GM19397 (cell line): ENCODE data around the gene TBX21.

ENCODE experiments used
- ATAC-seq: cut with Tn5 transposase; IDR thresholded peaks from one replicate; pipeline ENCODE4 v1.9.1; 2021; ENCODE audit warnings: mild to moderate bottlenecking, moderate library complexity; ENCODE audit not compliant: unreplicated experiment

TBX21 gene

DNA sequence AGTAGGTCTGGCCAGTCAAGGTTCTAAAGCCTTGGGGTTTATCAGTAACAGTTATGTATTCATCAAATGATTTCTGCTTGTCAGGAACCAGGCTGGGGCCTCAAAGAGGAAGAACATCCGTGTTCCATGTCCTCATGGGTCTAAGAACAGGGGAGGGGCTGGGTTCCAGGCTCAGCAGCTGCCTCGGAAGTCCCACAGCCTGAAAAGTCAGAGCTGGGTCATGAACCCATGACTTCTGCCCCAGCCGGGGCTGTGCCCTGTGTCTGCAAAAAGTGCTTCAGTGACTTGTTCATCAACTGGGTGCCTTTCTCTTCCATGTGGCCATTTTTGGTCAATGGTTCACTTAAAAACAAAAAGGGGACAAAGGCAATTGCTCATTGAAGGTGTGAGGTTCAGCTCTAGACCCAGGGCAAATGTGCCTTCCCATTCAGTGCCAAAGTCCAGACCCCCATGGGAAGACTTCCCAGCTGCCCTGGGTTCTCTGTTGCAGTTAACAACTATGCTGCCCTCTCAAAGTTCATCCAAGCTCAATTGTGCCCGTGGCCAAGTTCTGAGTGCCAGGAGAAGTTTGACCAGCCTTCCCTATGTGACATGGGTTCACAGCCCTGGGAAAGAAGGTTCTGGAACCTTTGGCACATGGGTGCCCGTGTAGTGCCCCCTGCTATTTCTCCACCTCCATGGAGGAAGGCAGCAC lies 20.6 kb upstream of the TBX21 start:
- ATAC-seq = no peak

DNA sequence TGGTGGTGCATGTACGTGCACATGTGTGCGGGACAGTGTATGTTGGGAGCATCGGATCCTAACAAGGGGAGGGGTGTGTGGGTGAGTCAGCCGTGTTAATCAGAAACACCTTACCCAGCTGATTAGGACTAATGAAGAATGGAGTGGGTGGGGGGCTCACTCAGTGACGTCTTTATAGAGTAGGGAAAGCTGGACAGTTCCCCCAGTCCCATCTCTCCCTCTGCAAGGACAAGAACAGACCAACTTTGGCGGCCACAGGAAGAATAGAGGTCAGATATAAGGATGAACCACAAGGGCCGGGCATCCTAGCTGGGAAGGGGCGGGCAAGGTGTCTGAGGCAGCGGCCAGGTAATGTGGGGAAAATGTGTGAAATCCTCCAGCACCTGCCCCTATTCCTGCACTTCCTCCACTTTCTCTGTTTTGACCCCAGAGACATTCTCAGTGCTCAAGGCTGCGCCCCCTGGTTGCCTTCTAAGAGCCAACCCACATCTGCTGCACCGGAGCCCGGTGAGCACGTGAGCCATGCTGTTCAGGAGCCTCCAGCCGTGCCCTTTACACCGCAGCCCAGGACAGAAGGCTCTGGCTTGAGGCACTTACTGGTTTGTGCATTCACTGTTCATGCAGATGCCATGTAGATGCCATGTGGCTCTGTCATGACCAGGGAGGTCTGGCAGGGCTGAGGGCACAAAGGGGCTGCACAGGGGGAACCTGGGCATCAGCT lies 18.9 kb upstream of the TBX21 start:
- ATAC-seq = no peak

DNA sequence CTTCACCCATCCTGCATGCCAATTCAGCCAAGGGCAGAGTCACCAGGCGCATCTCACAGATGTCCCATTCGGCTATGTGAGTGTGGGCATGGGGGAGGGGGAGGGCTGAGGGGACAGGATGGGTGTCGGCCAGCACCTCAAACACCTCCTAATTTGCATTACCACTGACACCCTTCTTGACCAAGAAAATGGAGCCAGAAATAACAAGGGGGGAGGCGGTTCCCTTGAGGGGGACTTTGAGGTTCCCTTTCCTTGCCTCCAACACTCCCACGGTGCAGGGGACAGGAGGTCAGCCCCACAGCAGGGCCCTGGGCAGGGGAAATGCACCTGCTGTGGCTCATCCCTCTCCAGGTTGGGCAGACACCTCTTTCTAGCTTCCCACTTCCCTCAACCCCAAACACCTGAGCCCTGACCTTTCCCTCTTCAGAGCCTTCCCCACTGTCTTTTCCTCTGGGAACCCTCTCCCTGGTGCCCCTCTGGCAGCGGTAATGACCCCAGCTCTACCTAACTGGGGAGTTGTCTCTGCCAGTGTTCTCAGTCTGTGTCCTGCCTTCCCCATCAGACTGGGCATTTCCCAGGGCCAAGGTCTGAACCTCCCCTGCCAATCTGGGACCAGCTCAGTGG lies 18.2 kb upstream of the TBX21 start:
- no peak for ATAC-seq

DNA sequence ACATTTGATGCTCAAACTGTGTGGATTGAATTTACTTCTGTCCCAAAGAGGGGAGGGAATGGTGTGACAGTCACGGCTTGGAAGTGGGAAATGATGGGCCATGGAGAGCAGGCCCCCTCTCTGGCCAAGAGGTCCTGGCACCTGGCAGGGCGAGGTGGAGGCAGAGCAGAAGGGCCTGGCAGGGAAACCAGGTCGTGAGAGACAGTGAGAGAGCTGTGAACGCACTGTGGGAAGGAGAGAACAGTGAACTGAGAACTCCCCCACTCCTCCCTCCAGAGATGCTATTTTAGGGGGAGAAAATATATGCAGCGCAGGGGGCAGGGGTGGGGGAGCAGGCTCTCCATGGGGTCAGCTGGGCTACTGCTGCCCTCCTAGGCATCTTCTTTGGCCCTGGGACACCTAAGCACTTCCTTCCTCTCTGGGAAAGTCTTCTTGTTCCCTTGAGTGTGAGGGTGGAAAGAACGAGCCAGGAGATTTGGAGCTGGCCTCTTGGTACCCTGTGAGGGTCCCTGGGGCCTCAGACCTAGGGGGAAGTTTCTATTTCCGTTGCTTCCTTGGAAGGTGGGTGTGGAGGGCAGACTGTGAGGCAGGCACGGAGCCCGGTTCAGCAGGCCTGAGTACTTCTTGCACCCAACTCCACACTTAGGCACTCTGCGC lies 17.2 kb upstream of the TBX21 start:
- ATAC-seq = no peak

DNA sequence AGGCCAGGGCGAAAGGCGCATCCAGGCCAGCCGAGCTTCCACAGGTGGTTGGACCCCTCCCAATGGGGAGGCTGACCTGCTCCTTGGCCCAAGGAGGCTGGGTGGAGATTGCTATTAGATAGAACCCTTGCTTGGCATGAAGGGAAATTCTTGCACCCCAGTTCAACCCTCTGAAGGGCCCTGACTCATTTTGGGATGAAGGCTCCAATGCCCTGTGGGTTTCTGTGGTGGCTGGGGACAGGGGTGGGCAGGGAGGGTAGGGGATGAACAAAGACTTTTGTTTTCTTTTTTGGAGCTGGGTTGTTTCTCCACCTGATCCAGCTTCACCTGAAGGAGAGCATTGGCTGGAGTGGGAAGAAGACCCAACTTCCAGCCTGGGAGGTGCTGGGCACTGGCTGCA lies 16.7 kb upstream of the TBX21 start:
- ATAC-seq = no peak

DNA sequence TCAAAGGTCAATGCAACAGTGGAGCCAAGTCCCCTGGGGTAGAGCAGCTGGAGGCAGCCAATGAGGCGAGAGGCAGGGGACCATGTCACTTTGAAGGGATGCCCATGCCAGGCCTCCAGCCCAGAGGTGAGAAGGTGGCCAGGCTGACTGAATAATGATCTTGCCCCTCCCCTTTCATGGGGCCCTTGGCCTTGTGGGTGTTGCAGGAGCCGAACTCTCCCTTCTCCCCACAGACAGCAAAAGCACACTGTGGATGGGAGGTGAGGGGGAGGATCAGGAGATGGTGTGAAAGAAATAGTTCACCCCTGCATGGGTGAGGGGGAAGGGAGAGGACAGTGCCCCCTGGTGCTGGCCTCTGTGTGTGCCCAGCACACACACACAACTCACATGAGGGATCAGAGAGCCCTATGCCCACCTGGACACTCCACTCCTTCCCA lies 15.8 kb upstream of the TBX21 start:
- ATAC-seq = no peak

DNA sequence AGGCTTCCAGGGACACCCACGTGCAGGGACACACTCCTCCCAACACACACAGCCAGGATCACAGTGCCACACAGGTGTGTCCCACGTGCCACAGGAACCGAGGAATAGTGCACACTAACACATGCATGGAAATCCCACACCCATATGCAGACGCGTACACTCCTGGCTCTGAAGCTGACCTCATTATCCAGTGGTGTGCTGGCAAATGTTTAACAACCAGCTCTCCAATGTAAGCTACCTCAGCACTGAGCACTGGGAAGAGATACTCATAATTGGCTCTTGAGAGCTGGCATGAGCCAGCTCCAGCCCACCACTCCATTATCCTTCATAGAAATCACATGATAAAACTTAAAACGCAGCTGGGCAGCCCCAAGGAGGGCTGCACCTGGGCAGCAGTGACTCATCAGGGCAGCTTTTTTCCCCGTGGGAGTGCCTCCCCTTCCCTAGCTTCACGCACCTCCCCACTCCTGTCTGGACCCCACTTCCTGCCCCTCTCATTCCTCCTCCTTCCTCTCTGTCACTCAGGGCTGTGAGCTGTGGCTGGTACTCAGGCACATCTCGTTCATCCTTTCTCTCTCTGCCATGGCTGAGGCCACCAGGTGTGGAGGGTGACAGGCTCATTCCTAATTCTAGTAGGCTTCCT lies 14.9 kb upstream of the TBX21 start:
- ATAC-seq = no peak

DNA sequence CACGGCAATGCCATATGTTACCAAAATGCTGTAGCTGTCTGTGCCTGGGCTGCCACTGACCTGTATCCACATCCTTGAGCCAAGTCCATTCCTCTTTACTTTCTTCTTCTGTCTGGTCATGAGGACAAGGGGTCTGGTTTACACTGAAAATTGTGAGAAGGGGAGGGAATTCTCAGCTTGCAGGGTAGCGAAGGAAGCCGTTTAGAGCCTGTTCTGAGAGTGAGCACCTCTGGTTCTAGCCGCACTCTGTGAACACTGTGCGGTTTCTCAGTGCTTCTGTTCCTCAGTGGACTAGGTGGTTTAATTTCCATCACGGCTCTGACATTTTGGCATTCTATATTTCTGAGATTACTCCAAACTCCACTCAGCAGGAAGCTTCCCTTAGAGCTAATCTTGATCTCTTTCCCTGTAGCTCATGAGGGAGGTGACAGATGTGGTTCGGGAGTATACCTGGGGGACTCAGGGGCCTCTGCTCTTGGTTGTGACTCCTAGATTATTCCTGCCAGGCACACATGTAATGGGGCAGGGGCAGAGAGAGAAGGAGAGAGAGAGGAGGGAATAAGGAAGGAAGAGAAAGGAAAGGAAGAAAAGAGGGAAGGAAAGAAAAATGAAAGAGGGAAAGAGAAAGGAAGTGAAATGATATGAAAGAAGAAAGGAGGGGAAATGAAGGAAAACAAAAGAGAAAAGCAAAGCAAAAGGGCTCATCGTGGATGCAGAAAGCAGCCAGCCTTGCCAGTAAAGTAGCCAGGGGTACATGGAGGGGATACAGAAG lies 14.2 kb upstream of the TBX21 start:
- no peak for ATAC-seq

DNA sequence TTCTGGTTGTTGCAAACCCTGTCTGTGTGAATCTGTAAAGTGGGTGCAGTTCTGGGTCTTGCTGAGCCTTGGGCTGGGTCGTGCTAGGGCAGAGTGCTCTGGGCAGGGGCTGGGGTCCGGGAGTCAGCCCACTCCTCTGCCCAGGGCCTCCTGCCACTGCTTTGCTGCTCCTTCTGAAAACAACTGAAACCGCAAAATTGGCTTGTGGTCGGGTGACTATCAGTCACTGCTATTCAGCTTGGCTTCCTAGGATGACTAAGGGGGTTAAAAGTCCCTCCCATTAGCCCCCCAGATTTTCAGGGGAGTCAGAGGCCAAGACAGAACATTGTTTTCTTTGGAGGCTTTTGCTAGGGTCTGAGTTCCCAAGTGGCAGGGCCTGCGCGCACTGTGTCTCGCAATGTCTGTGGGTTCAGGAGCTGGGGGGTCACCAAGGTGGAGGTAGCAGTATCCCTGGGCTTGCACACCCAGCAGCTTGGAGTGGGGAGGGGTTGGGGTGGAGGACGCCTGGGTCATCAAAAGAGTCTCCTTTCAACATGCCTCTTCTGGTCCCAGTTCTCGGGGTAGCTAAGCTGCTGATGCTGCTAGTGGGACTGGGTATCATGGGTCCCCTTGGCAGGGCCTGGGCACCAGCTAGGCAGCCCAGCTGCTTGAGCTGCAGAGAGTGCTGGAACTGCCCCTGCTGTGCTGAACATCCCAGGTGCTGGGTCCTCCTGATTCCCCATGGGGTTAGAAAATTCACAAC lies 13.5 kb upstream of the TBX21 start:
- no peak for ATAC-seq

DNA sequence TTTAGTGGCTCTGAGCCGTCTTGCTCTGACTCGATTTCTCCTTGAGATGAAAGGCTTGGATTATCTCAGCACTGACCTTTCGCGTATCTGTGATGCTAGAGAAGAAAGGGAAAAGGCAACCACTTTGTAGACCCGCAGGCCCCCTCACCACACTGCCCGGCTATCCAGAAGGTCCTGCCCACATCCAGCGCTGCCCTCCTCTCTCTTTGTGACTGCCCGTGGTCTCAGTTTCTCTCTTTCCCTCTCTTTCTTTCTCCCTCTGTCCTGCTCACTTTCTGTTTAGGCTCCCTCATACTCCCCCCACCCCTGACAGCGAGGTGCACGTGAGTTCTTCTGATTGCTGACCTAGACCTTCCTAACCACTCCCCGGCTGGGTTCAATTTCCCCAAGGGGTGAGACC lies 12.8 kb upstream of the TBX21 start:
- no peak for ATAC-seq

DNA sequence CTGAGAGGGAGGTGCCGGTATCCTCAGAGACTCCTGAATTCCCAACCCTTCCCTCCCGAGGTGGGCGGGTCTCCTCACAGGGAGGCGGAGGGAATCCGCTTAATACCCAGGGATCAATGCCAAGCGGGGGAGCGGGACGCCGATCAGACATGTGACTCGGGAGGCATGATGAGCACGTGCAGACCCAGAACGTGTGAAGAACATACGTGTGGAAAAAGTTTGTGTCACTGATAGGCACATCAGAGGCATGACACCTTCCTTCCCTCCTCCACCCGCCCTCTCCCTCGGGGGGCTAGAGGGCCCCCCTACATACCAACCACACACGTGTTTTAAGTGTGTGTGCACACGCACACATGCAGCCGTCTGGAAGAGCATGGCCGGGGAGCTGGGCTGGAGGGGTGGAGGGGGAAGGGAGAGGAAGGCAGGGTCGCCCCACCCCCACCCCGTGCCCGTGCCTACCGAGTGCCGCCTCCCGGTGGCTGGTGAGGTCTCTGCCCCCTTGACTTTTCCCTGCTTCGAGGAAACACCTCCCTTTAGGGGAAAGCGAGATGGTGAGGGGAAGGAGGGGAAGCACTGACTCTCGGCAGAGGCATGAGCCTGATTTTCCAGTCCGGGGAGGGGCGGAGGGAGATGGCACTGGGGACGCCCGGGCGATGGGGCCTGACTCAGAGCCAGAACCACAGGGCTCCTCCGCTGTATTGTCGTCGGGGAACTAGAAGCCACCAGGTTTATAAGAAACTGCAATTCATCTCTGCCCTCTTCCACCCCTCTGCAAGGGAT lies 12.1 kb upstream of the TBX21 start:
- no peak for ATAC-seq

DNA sequence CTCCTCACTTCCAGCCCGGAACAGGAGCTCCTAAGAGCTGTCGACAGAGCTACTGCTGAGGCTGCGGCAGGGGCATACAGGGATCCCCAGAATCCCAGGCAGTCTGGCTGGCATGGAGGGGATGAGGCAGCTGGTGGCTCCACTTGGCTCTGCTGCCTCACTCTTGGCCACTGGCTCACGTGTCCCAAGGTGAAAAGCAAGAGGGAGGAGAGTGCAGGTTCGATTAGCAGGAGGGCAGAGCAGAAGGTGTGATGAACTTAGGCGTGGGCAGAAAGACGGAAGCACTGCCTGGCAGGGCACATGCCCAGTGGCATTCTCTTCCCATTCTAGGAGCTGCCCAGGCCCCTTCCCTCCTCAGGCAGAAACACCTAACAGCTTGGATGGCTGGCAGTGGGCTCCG lies 11.3 kb upstream of the TBX21 start:
- no peak for ATAC-seq

DNA sequence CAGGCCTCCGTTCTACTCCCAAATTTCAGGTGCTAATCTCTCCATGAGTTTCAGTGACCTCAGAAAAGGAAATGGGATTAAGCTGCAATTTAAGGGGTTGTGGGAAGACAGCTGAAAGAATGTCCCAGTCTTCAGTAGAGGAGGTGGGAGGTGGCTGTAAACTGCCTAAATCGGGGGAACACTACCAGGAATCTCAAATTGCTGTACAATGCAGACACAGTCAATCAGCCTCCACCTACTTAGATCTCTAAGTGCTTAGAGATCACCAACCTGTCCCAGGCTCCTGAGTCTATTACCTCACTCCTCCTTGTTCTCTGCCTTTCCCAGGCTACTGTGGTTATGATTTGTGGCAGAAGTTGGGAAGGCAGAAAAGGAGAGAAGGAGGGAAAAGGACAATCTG lies 8.3 kb upstream of the TBX21 start:
- no peak for ATAC-seq

DNA sequence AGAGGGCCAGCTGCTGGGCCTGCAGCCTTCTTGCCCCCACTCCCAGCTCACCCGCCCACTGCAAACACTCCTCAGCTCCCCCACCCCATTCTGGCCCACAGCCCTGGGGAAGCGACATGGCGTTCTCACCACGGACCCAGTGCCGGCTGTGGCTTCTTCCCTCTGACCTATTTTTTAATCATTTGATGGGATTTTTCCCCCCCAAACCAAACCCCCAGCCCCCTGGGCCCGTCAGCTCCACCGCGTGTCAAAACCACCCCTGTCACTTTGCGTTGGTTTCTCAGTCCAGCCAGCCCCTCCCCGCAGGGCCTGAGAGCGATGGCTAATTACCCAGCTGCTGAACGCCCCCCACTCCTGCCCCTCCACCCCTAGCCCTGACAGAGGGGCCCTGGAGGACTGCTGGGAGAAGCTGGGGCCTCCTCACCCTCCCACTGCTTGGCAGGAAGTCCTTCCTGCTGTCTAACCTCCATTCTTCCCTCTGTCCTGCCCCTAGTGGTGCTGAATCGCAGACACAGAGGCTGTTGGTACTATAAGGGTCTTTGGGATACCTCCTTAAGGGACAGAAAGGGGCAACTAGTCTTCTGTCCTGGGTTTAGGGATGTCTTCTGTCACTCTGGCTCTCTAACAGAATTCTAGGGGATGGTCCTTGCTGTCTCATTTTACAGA lies 7.5 kb upstream of the TBX21 start:
- no peak for ATAC-seq

DNA sequence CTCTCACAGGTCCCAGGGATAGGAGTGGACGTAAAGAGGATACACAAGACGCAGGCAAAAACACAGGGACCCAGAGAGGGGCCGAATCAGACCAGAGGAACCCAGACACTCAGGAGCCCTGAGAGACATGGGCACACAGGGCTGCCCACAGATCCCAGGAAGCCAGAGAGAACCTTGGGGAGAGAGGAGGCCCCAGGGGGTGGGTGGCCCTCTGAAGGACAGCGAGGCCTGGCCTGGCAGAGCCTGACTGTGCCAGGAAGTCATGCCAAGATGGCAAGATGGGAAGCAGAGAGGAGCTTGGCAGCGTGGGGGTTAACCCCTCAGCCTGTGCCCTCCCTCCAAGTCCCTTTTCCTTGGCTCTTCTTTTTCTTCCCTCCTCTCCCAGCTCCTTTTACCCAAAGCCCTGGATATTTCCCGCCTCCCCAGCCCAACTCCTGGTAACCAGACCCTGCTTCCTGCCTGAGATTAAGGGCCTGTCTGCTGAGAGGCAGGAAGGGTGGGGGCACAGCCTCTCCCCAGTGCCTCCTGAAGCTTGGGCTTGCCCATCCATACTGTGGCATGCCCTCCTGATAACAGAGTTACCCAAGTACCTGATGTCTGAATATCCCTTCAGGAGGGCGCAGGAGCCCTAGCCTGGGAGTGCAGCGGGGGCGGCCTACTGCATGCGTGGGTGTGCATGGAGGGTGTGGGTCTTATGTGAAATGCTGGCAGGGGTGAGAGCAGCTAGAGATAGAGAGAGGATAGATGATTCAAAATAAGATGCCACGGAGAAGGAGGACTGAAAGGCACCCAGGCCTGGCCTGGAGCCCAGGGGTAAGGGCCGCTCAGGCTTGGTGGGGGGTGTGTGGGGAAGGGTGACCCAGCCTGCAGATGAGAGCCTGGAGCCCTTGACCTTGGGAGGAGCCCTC lies 6.0 kb upstream of the TBX21 start:
- no peak for ATAC-seq

DNA sequence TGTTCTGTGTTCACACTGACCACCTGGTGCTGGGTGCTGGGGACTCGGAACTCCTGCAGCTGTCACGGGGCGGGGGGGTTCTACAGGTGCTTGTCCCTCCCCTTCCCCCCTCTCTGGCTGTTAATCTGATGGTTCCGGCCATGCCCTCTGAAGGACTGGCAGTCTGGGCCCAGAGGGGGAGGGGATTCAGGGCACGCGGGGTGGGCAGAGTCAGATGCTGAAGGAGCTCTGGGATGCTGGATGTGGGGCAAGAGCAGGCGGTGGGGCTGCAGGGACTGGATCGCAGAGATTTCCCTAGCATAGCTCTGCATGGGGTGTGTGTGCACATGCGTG lies 5.4 kb upstream of the TBX21 start:
- ATAC-seq = no peak

DNA sequence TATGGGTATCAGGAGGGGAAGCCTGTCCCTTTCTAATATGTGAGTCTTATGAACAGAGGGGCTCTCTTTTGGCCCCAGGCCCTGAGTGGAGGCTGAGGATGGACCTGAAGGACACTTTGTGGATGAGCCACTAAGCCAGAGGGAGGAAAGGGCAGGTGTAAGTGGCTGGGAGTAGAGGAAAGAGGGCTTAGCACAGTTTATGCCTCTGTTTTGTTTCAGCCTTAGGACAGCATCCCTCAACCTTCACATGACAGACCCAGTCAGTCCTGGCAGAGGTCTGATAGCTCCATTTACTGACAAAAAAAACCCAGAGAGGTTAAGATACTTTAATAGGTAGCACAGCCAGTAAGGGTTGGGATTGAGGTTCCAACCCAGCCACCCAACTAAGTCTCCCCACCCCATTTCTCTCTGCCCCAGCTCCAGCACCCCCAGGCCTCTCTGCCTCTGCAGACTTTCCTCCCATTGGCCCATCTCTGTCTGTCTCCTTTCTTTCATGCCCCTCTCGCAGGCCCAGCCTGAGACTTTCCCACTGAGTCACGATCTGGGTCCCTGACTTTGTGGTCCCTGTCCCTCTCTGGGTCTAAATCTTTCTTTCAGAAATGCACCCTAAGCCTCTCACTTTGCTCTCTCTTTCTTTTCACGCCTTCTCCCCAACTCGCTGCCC lies 4.7 kb upstream of the TBX21 start:
- no peak for ATAC-seq
